ENCODE data around the gene ZC3H7A.

- TF ChIP-seq CTCF (IDR thresholded peaks at IDR 0.05) (no peak), POLR2A (IDR thresholded peaks at IDR 0.05) (no peak), EP300 (IDR thresholded peaks at IDR 0.05) (no peak), POLR2AphosphoS5 (IDR thresholded peaks at IDR 0.05) (no peak)
Observed at GRCh38 chr16:11742093-11742535, 54.9 kb downstream of the ZC3H7A start.

Data from suprapubic skin (tissue), 4 donors.